ENCODE data around the gene POLR2L. TPM values are rescaled to one million over a fixed set of nuclear protein-coding genes. Genes with fewer than 3 reads are reported as not detected.
A peak's percentile ranks its signal among the peaks of the same experiment; 100 is the strongest.

The POLR2L gene
- total RNA-seq, 6 experiments from 2014 or later: 439 to 504 (median 478) TPM

DNA sequence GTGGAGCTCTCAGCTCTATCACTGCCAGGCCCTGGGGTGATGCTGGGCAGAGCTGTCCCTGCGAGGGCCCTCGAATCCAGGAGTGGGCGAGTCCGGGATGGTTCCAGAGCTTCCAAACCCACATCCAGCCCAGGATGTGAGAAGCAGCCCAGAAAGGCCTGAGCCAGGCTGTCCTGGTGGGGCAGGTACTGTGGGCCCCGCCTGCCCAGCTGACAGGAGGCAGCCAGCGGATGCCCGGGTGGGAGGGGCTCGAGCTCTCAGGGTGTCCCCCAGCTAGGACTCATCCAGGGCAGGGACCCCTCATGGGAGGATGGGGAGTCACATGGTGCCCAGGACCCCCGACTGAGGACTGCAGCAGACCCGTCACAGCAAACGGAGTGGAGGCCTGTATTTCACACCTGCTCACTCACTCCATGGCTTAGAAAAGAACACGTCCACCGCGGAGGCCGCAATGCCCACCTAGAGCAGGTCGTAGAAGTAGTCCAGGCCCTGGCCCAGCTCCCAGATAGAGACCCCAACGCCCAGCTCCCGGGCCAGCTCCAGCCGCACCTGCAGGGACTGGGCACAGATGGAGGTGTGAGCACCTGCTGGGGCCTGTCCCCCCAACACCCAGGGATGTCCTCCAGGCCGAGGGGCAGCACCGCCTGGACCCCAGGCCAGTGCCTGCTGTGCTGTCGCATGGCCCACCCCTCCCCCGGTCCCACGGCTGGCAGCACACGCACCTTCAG is 27.2 kb upstream of the POLR2L start:
- no peak overlapping the region; the same call in 1 of the 2 replicates for H3K27ac Mint-ChIP-seq
- no peak for DNase-seq
- no peak overlapping the region for H3K4me3 Mint-ChIP-seq
- peaks cover 10% of the 10 kb centered on the region for H3K4me1 Mint-ChIP-seq (ENCODE audit: low read depth)
- peaks cover 28% of the 10 kb centered on the region for H3K27me3 Mint-ChIP-seq (ENCODE audit: insufficient read depth)
- H3K36me3 Mint-ChIP-seq (ENCODE audit: low read depth): no peaks in the 10 kb centered on the region; the same call in 1 of the 2 replicates
- H3K9me3 Mint-ChIP-seq: no peaks in the 10 kb centered on the region
- TF ChIP-seq, protein P1, sequence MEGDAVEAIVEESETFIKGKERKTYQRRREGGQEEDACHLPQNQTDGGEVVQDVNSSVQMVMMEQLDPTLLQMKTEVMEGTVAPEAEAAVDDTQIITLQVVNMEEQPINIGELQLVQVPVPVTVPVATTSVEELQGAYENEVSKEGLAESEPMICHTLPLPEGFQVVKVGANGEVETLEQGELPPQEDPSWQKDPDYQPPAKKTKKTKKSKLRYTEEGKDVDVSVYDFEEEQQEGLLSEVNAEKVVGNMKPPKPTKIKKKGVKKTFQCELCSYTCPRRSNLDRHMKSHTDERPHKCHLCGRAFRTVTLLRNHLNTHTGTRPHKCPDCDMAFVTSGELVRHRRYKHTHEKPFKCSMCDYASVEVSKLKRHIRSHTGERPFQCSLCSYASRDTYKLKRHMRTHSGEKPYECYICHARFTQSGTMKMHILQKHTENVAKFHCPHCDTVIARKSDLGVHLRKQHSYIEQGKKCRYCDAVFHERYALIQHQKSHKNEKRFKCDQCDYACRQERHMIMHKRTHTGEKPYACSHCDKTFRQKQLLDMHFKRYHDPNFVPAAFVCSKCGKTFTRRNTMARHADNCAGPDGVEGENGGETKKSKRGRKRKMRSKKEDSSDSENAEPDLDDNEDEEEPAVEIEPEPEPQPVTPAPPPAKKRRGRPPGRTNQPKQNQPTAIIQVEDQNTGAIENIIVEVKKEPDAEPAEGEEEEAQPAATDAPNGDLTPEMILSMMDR (IDR thresholded peaks at IDR 0.05): no peak

DNA sequence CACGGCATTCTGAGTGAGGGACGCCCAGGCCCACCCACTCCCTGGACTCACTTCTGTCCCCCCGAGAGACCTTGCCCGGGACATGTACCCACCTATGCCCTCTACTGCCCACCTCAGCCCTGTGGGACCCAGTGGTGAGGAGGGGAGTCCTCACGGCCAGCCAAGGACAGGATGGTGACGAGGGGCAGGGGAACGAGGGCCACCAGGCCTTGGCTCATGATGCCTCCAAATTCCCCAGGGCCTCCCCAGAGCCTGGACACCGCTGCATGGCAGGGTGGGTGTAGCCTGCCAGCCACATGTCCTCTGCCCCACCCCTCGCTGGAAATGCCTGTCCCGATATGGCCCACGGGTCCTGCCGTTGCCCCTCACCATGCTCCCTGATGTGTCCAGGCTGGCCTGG is 26.5 kb upstream of the POLR2L start:
- Mint-ChIP-seq H3K4me1 (ENCODE audit: low read depth) (peaks cover 10% of the 10 kb centered on the region), H3K36me3 (ENCODE audit: low read depth) (no peaks in the 10 kb centered on the region; the same call in 1 of the 2 replicates), H3K27me3 (ENCODE audit: insufficient read depth) (peaks cover 27% of the 10 kb centered on the region), H3K4me3 (no peak overlapping the region), H3K9me3 (no peaks in the 10 kb centered on the region), H3K27ac (peak overlapping the region; percentile 30; the same call in 1 of the 2 replicates)
- TF ChIP-seq, protein P1 (IDR thresholded peaks at IDR 0.05): no peak
- no peak for DNase-seq

DNA sequence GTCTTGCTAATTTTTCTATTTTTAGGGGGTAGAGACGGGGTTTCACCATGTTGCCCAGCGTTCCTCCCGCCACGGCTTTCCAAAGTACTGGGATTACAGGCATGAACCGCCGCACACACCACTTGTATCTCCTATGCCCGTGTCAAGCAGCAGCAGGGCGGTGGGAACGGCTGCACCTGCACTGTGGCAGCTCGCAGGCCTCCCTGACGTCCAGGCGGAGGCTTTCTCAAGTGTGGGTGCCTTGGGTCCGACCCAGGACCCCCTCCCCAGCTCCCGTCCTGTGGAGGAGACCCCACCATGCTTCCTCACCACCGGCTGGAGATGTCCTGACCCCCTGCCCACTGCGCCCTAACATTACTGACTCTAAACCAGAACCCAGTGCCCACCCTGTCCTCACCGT is 26.1 kb upstream of the POLR2L start:
- no peak for DNase-seq
- TF ChIP-seq, protein P1 (IDR thresholded peaks at IDR 0.05): no peak
- Mint-ChIP-seq H3K27me3 (ENCODE audit: insufficient read depth) (peaks cover 26% of the 10 kb centered on the region), H3K4me1 (ENCODE audit: low read depth) (peaks cover 10% of the 10 kb centered on the region), H3K27ac (peak overlapping the region; percentile 30; the same call in 1 of the 2 replicates), H3K36me3 (ENCODE audit: low read depth) (no peaks in the 10 kb centered on the region), H3K4me3 (no peak overlapping the region), H3K9me3 (no peaks in the 10 kb centered on the region)

DNA sequence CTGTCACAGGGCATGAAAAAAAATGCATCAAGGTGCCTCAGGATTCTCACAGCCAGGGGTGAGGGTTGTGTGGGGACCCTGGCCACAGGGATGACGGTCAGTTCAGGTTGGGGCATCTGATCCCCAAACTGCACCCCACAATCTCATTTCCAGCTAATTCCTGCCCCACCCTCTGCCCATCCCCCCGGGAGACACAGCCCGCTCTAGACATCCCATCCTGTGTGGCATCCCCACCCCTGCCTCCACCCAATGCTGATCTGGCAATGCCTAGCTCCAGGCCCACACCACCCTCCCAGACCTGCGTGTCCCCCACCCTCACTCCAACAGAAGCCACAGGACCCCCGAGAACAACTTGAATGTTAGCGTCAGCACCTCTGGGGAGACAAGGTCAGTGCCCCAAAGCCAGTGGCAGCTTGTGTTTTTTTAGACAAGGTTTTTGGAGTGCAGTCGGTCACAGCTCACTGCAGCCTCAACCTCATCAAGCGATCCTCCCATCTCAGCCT is 25.6 kb upstream of the POLR2L start:
- DNase-seq: no peak
- H3K4me3 Mint-ChIP-seq: no peak overlapping the region; the same call in 1 of the 2 replicates
- no peaks in the 10 kb centered on the region for H3K36me3 Mint-ChIP-seq (ENCODE audit: low read depth)
- peak overlapping the region; percentile 9; the same call in 1 of the 2 replicates for H3K27ac Mint-ChIP-seq
- TF ChIP-seq, protein P1 (IDR thresholded peaks at IDR 0.05): no peak
- H3K4me1 Mint-ChIP-seq (ENCODE audit: low read depth): peaks cover 10% of the 10 kb centered on the region
- H3K27me3 Mint-ChIP-seq (ENCODE audit: insufficient read depth): peaks cover 26% of the 10 kb centered on the region
- no peaks in the 10 kb centered on the region for H3K9me3 Mint-ChIP-seq

DNA sequence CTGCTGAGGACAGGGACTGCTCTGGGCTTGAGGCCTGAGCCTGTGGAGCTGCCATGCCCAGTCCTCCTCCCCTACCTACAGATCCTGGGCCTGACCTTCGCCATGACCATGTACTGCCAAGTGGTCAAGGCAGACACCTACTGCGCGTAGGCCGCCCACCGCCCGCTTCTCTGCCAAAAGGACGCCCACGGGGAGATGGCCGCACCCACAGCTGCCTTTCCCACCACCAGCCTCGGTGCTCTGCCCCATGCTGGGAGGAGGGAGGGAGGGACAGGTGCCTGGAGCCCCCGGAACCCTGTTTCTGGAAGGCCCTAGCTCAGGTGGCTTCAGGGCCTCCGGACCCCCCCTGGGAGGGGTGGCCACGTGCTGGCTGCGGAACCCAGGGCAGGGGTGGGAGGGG is 24.2 kb upstream of the POLR2L start:
- Mint-ChIP-seq H3K27me3 (ENCODE audit: insufficient read depth) (peaks cover 24% of the 10 kb centered on the region), H3K36me3 (ENCODE audit: low read depth) (no peaks in the 10 kb centered on the region), H3K4me3 (no peak overlapping the region), H3K27ac (no peak overlapping the region), H3K9me3 (no peaks in the 10 kb centered on the region), H3K4me1 (ENCODE audit: low read depth) (no peaks in the 10 kb centered on the region)
- no peak for DNase-seq
- TF ChIP-seq, protein P1 (IDR thresholded peaks at IDR 0.05): no peak

Measured in HFFc6 (cell line).